ENCODE measurements around the gene SLC6A13.

GRCh38 chr12:205026-205425, 57.6 kb downstream of the SLC6A13 start:
- TF ChIP-seq POLR2A (IDR thresholded peaks at IDR 0.05) (no peak), CTCF (IDR thresholded peaks at IDR 0.05) (no peak)
